Renal pelvis (tissue), 12 donors: ENCODE results near the gene UBQLN3. TPM values are rescaled to one million over a fixed set of nuclear protein-coding genes. Genes with fewer than 3 reads are reported as not detected.

ENCODE experiments used
- DNase-seq: peaks from one replicate; pipeline ENCODE4 v3.0.0-alpha.2; 2013
- long read RNA-seq, 16 experiments: transcript quantifications; one replicate each; lab custom pipeline, GENCODE V29; 2026
- polyA plus RNA-seq, 3 donors: library from polyadenylated mRNA; unstranded; fragments of 120-200 nt; gene quantifications; one replicate each; pipeline ENCODE4 v1.2.1, GENCODE V29; 2013; ENCODE audit not compliant: insufficient read length in 3 of 3

Gene UBQLN3
- not detected for polyA plus RNA-seq
- long read RNA-seq, donor 1 = 0 reads
- long read RNA-seq, donor 2 = 0 reads
- long read RNA-seq, donor 3 = 0 reads
- long read RNA-seq, donor 4 = 0 reads
- long read RNA-seq, donor 5 = 0 reads
- long read RNA-seq, donor 6 = 0 reads
- long read RNA-seq, donor 7 = 0 reads
- long read RNA-seq, donor 8 = 0 reads
- long read RNA-seq, donor 9 = 0 reads
- long read RNA-seq, donor 10 = 0 reads
- long read RNA-seq, donor 11 = 0 reads
- long read RNA-seq, donor 12 = 0 reads
- long read RNA-seq, donor 13 = 0 reads
- long read RNA-seq, donor 14 = 0 reads
- long read RNA-seq, donor 15 = 0 reads
- long read RNA-seq, donor 16 = 0 reads

GRCh38 chr11:5509803-5510202 lies at the start of gene UBQLN3:
Gene UBQLN3 (minus strand): TSS chr11:5509957. CDS start chr11:5509558, 399 bp downstream.
- no peak for DNase-seq

GRCh38 chr11:5557751-5558150 lies 48.0 kb upstream of the UBQLN3 start:
- DNase-seq = no peak

GRCh38 chr11:5556596-5557188 lies 46.9 kb upstream of the UBQLN3 start:
- DNase-seq = no peak

- no peak for DNase-seq
These were observed 43.6 kb upstream of the UBQLN3 start for GRCh38 chr11:5553343-5553742.

GRCh38 chr11:5550440-5551095 lies 40.8 kb upstream of the UBQLN3 start:
- no peak for DNase-seq

- DNase-seq = no peak
These were observed 38.7 kb upstream of the UBQLN3 start, which contains the start of gene OR52H1 for GRCh38 chr11:5548440-5548839. Gene OR52H1 (minus strand): TSS chr11:5548540. CDS start chr11:5545505, 3,035 bp downstream.

GRCh38 chr11:5547982-5548381 lies 38.2 kb upstream of the UBQLN3 start:
- DNase-seq = no peak

GRCh38 chr11:5546457-5546856 lies 36.7 kb upstream of the UBQLN3 start:
- no peak for DNase-seq

GRCh38 chr11:5541427-5541826 lies 31.7 kb upstream of the UBQLN3 start:
- DNase-seq = no peak

- no peak for DNase-seq
These were observed 26.7 kb upstream of the UBQLN3 start for GRCh38 chr11:5536482-5536881.

- DNase-seq = no peak
These were observed 24.3 kb upstream of the UBQLN3 start for GRCh38 chr11:5534046-5534445.

- no peak for DNase-seq
These were observed 21.5 kb upstream of the UBQLN3 start for GRCh38 chr11:5531053-5531831.

- DNase-seq = no peak
These were observed 18.7 kb upstream of the UBQLN3 start for GRCh38 chr11:5528495-5528894.

- DNase-seq = no peak
These were observed 18.0 kb upstream of the UBQLN3 start for GRCh38 chr11:5527716-5528115.

- no peak for DNase-seq
These were observed 15.0 kb upstream of the UBQLN3 start for GRCh38 chr11:5524756-5525155.

GRCh38 chr11:5522308-5522707 lies 12.6 kb upstream of the UBQLN3 start:
- DNase-seq = no peak

- no peak for DNase-seq
These were observed 11.8 kb upstream of the UBQLN3 start for GRCh38 chr11:5521540-5521939.

GRCh38 chr11:5516599-5516998 lies 6.8 kb upstream of the UBQLN3 start, which contains the start of gene UBQLNL:
Gene UBQLNL (minus strand): TSS chr11:5516699. CDS start chr11:5516441, 258 bp downstream.
- no peak for DNase-seq

GRCh38 chr11:5514841-5515240 lies 5.1 kb upstream of the UBQLN3 start:
- no peak for DNase-seq

- DNase-seq = no peak
These were observed 1.2 kb downstream of the UBQLN3 start for GRCh38 chr11:5508605-5509004.

GRCh38 chr11:5507933-5508305 lies 1.8 kb downstream of the UBQLN3 start:
- no peak for DNase-seq
